Putamen (tissue), 1 donor: ENCODE measurements around the gene ZFAND3.
"Not testable (repeated sequence)": the region's sequence is repeated elsewhere in the genome, so short reads cannot be mapped to it uniquely, and the experiment has no call there.

Experiments
- DNase-seq: peaks from one replicate; pipeline ENCODE4 v3.0.0-alpha.2; 2016; ENCODE audit warnings: low spot score

Gene ZFAND3

GRCh38 chr6:38049861-38050397 is 230.4 kb downstream of the ZFAND3 start:
- DNase-seq = not testable (repeated sequence)

- DNase-seq = no peak
Measured at GRCh38 chr6:38051819-38052434, 232.4 kb downstream of the ZFAND3 start.

GRCh38 chr6:38054527-38055202 is 235.1 kb downstream of the ZFAND3 start:
- DNase-seq = no peak

- no peak for DNase-seq
Measured at GRCh38 chr6:38055203-38055589, 235.7 kb downstream of the ZFAND3 start.

GRCh38 chr6:38056361-38056760 is 236.8 kb downstream of the ZFAND3 start:
- no peak for DNase-seq

- no peak for DNase-seq
Measured at GRCh38 chr6:38057994-38058393, 238.5 kb downstream of the ZFAND3 start.

GRCh38 chr6:38062066-38062465 is 242.5 kb downstream of the ZFAND3 start:
- no peak for DNase-seq

- no peak for DNase-seq
Measured at GRCh38 chr6:38063973-38064372, 244.4 kb downstream of the ZFAND3 start.

GRCh38 chr6:38064431-38064830 is 244.9 kb downstream of the ZFAND3 start:
- DNase-seq = no peak

- DNase-seq = no peak
Measured at GRCh38 chr6:38065734-38066305, 246.3 kb downstream of the ZFAND3 start.

- DNase-seq = no peak
Measured at GRCh38 chr6:38067263-38067980, 247.9 kb downstream of the ZFAND3 start.

- DNase-seq = peak; percentile 36
Measured at GRCh38 chr6:38068854-38069590, 249.5 kb downstream of the ZFAND3 start.

GRCh38 chr6:38077488-38078030 is 258.0 kb downstream of the ZFAND3 start:
- DNase-seq = no peak

- DNase-seq = no peak
Measured at GRCh38 chr6:38078671-38079070, 259.1 kb downstream of the ZFAND3 start.

- no peak for DNase-seq
Measured at GRCh38 chr6:38079107-38079506, 259.6 kb downstream of the ZFAND3 start.

GRCh38 chr6:38079537-38079936 is 260.0 kb downstream of the ZFAND3 start:
- DNase-seq = no peak

GRCh38 chr6:38080360-38080759 is 260.8 kb downstream of the ZFAND3 start:
- DNase-seq = no peak

- no peak for DNase-seq
Measured at GRCh38 chr6:38080889-38081288, 261.4 kb downstream of the ZFAND3 start.

GRCh38 chr6:38085031-38085430 is 265.5 kb downstream of the ZFAND3 start:
- DNase-seq = no peak

- DNase-seq = no peak
Measured at GRCh38 chr6:38086346-38086745, 266.8 kb downstream of the ZFAND3 start.

GRCh38 chr6:38088010-38088409 is 268.5 kb downstream of the ZFAND3 start:
- no peak for DNase-seq

- no peak for DNase-seq
Measured at GRCh38 chr6:38088829-38089228, 269.3 kb downstream of the ZFAND3 start.
